CD4-positive, alpha-beta T cell treated with Interferon gamma for 1 hour (primary cell): ENCODE measurements around the gene SNTN.

Source experiments
- DNase-seq: peaks from one replicate; pipeline ENCODE4 v3.0.0-alpha.2; 2020

The SNTN gene

GRCh38 chr3:63679186-63679585, 26.7 kb downstream of the SNTN start:
- DNase-seq: no peak

- no peak for DNase-seq
Measured at GRCh38 chr3:63684081-63684480, 31.6 kb downstream of the SNTN start.

DNA sequence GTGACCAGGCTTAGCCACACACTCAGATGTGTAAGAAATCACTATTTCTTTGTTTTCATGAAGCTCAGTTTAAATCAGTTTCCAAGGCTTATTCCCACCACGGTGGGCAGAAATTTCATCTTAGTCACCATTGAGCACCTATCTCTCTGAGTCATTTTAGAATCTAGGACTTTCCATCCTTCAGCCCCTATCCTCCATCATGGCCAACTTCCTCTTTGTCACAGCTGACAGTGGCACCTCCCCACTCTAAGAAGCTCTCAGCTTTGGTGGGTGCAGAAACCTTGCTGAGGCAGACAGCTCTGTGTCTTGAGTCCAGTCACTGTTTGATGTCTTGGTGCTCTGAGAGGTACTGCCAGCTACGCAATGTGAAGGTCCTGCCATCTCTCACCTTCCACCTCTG, 32.9 kb downstream of the SNTN start:
- no peak for DNase-seq

GRCh38 chr3:63687278-63688225, 35.1 kb downstream of the SNTN start:
- no peak for DNase-seq

DNA sequence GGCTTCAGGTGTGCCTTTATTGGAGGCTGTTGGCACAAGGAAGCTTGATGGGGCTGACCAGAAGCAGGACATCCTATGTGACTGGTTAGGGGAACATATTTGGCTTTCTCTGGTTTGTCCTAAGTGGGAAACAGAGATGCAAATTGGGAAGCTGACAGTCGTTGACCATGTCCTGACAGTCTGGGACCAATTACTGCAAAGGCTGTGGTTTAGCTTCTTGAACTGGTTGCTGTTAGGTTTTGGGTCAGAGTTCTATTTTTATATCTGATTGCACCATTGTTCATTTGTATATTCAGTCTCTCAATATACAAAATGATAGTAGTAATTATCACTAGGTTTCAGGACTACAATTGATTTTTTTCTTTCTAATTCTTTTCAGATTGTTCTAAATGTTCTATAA, 36.8 kb downstream of the SNTN start:
- no peak for DNase-seq

DNA sequence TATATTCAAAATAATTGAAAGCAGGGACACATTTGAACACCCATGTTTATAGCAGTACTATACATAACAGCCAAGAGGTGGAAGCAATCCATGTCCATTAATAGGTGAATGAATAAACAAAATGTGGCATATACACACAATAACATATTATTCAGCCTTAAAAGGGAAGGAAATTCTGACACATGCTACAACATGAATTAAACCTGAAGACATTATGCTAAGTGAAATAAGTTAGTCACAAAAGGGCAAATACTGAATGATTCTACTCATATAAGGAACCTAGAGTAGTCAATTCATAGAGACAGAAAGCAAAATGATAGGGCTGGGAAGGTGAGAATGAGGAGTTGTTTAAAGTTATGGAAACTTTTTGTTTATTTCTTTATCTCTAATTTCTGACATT, 40.9 kb downstream of the SNTN start:
- no peak for DNase-seq

DNA sequence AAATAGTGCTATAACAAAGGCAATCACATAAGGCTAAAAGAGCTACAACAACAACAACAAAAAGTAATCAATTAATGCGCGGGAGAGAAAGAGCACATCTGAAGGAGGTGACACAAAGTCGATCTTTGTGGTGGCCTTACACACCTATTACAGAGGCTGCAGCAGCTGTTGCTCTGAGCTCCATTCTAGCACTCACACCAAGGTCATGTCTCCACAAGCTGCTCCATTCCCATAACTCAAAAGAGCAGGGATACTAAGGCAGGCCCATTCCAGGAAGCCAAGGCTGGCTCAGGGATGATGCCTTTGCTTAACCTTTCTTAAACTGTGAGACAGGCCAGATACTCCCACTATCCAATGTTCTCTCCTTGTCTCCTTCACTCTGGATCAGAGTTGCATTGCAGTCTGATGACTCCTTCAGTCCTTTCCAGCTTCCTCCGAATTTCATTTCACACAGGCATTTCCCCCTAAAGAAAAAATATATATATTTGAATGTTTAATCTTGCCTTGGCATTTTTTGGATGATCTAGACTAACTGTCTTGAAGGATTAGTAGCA, 52.7 kb downstream of the SNTN start:
- no peak for DNase-seq

GRCh38 chr3:63706321-63707085, 54.0 kb downstream of the SNTN start:
- DNase-seq: no peak

GRCh38 chr3:63707731-63708130, 55.3 kb downstream of the SNTN start:
- DNase-seq: no peak

- no peak for DNase-seq
Measured at GRCh38 chr3:63709576-63709975, 57.1 kb downstream of the SNTN start.
